ENCODE measurements around the gene KIF16B. TPM values are rescaled to one million over a fixed set of nuclear protein-coding genes. Genes with fewer than 3 reads are reported as not detected.

KIF16B gene
- total RNA-seq, 1 donor from 2014 or later = 7.0 TPM

- Mint-ChIP-seq H3K36me3 (ENCODE audit: low read depth, unreplicated experiment) (no peaks in the 10 kb centered on the region), H3K4me3 (ENCODE audit: unreplicated experiment) (no peak overlapping the region), H3K27me3 (ENCODE audit: low read depth, unreplicated experiment) (peaks cover 2% of the 10 kb centered on the region), H3K9me3 (ENCODE audit: unreplicated experiment) (no peaks in the 10 kb centered on the region), H3K4me1 (ENCODE audit: low read depth, unreplicated experiment) (no peaks in the 10 kb centered on the region), H3K27ac (ENCODE audit: unreplicated experiment) (no peak overlapping the region)
- TF ChIP-seq CTCF (IDR thresholded peaks at IDR 0.05; ENCODE audit: insufficient read depth, low read depth, low read length) (no peak), EZH2 (IDR thresholded peaks at IDR 0.05; ENCODE audit: insufficient read depth, low read length) (no peak)
- Histone ChIP-seq H3K4me3 (ENCODE audit: insufficient read depth, low read depth, low read length) (no peak overlapping the region), H4K20me1 (ENCODE audit: insufficient read depth, low read length) (no peaks in the 10 kb centered on the region), H3K27me3 (ENCODE audit: insufficient read depth, low read length) (no peaks in the 10 kb centered on the region), H3K4me1 (ENCODE audit: insufficient read depth, low read length) (no peaks in the 10 kb centered on the region), H2AFZ (ENCODE audit: low read depth, low read length) (no peak overlapping the region), H3K9ac (ENCODE audit: low read length) (no peak overlapping the region), H3K27ac (ENCODE audit: low read depth, low read length) (no peak overlapping the region), H3K4me2 (ENCODE audit: low read length) (no peak overlapping the region), H3K9me3 (ENCODE audit: insufficient read depth, low read depth, low read length) (peaks cover 4% of the 10 kb centered on the region), H3K79me2 (ENCODE audit: insufficient read depth, low read length) (no peaks in the 10 kb centered on the region), H3K36me3 (ENCODE audit: insufficient read depth, low read length) (no peaks in the 10 kb centered on the region)
- FAIRE-seq (no peak), DNase-seq (ENCODE audit: low read depth) (no peak)
Measured at GRCh38 chr20:16607364-16608276, 34.4 kb upstream of the KIF16B start.

DNA sequence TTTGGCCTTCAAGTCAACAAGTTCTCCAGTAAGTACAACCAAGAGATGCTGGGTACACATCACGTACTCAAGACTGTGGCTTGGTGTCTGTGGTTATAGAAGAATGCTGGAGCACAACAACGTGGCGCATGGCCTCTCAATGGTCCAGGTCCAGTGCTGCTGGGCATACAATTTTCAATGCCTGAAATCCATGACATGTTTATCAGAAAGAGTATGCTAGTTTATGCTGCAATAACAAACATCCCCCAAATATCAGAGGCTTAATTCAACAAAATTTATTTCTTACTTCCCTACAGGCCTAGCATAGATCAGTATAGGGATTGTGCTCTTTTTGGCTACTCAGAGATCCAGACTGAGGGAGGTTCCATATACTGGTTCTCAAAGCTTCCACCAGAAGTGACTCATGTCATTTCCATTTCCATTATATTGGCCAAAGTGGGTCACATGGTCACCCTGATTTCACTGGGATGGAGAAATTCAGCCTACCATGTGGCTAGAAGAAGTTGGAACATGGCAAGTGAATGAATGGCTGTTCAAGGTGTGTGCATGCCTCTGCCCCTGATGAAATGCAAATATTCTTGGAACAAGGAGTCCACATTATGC lies 33.3 kb upstream of the KIF16B start:
- Histone ChIP-seq H2AFZ (ENCODE audit: low read depth, low read length) (no peak overlapping the region), H3K4me2 (ENCODE audit: low read length) (no peak overlapping the region), H3K9me3 (ENCODE audit: insufficient read depth, low read depth, low read length) (peaks cover 4% of the 10 kb centered on the region), H4K20me1 (ENCODE audit: insufficient read depth, low read length) (no peaks in the 10 kb centered on the region), H3K4me1 (ENCODE audit: insufficient read depth, low read length) (no peaks in the 10 kb centered on the region), H3K36me3 (ENCODE audit: insufficient read depth, low read length) (no peaks in the 10 kb centered on the region), H3K9ac (ENCODE audit: low read length) (no peak overlapping the region), H3K27ac (ENCODE audit: low read depth, low read length) (no peak overlapping the region), H3K4me3 (ENCODE audit: insufficient read depth, low read depth, low read length) (no peak overlapping the region), H3K79me2 (ENCODE audit: insufficient read depth, low read length) (no peaks in the 10 kb centered on the region), H3K27me3 (ENCODE audit: insufficient read depth, low read length) (no peaks in the 10 kb centered on the region)
- DNase-seq (ENCODE audit: low read depth) (no peak), FAIRE-seq (no peak)
- Mint-ChIP-seq H3K27me3 (ENCODE audit: low read depth, unreplicated experiment) (peaks cover 2% of the 10 kb centered on the region), H3K4me1 (ENCODE audit: low read depth, unreplicated experiment) (no peaks in the 10 kb centered on the region), H3K9me3 (ENCODE audit: unreplicated experiment) (no peaks in the 10 kb centered on the region), H3K36me3 (ENCODE audit: low read depth, unreplicated experiment) (no peaks in the 10 kb centered on the region), H3K27ac (ENCODE audit: unreplicated experiment) (no peak overlapping the region), H3K4me3 (ENCODE audit: unreplicated experiment) (no peak overlapping the region)
- TF ChIP-seq CTCF (IDR thresholded peaks at IDR 0.05; ENCODE audit: insufficient read depth, low read depth, low read length) (no peak), EZH2 (IDR thresholded peaks at IDR 0.05; ENCODE audit: insufficient read depth, low read length) (no peak)

Measured in astrocyte (in vitro differentiated cells and primary cell).